H9 (cell line): ENCODE results near the gene MYLK. TPM values are rescaled to one million over a fixed set of nuclear protein-coding genes. Genes with fewer than 3 reads are reported as not detected.

Experiments
- DNase-seq: peaks from one replicate; pipeline ENCODE4 v3.0.0-alpha.2; 2017
- H2AFZ ChIP-seq: one replicate; pipeline ENCODE4 v1.6.1; 2013; ENCODE audit warnings: mild to moderate bottlenecking, low read length, control low read depth, moderate library complexity
- H2AK5ac ChIP-seq: 2 replicates; pipeline ENCODE4 v1.6.1; 2013; ENCODE audit warnings: low read length, control low read depth, mixed read lengths; ENCODE audit not compliant: insufficient read length
- H2BK120ac ChIP-seq: one replicate; pipeline ENCODE4 v1.6.1; 2013; ENCODE audit warnings: low read depth, mild to moderate bottlenecking, low read length, control low read depth, inconsistent platforms; ENCODE audit not compliant: poor library complexity, severe bottlenecking
- H2BK12ac ChIP-seq: 2 replicates; pipeline ENCODE4 v1.6.1; 2013; ENCODE audit warnings: low read length, control low read depth, mixed read lengths, low read depth; ENCODE audit not compliant: insufficient read length
- H2BK15ac ChIP-seq: 2 replicates; pipeline ENCODE4 v1.6.1; 2013; ENCODE audit warnings: low read depth, low read length, control low read depth
- H2BK20ac ChIP-seq: one replicate; pipeline ENCODE4 v1.6.1; 2013; ENCODE audit warnings: low read depth, mild to moderate bottlenecking, low read length, control low read depth, inconsistent platforms; ENCODE audit not compliant: poor library complexity, severe bottlenecking
- H2BK5ac ChIP-seq: 2 replicates; pipeline ENCODE4 v1.6.1; 2013; ENCODE audit warnings: low read length, control low read depth, mixed read lengths; ENCODE audit not compliant: insufficient read length
- H3K14ac ChIP-seq: 2 replicates; pipeline ENCODE4 v1.6.1; 2013; ENCODE audit warnings: low read length, control low read depth; ENCODE audit not compliant: insufficient read depth
- H3K18ac ChIP-seq: 2 replicates; pipeline ENCODE4 v1.6.1; 2013; ENCODE audit warnings: low read depth, mild to moderate bottlenecking, mixed read lengths, low read length, control low read depth; ENCODE audit not compliant: insufficient read length
- H3K23ac ChIP-seq: 2 replicates; pipeline ENCODE4 v1.6.1; 2013; ENCODE audit warnings: low read length, control low read depth, mixed read lengths, low read depth; ENCODE audit not compliant: insufficient read length
- H3K23me2 ChIP-seq: 2 replicates; pipeline ENCODE4 v1.6.1; 2013; ENCODE audit warnings: low read depth, mild to moderate bottlenecking, mixed read lengths, low read length, control low read depth; ENCODE audit not compliant: insufficient read length, poor library complexity, severe bottlenecking
- H3K27ac ChIP-seq: 2 replicates; pipeline ENCODE4 v1.5.1; 2013; ENCODE audit warnings: low read length, control low read depth, mixed read lengths, low read depth; ENCODE audit not compliant: insufficient read length
- H3K27me3 ChIP-seq: 2 replicates; pipeline ENCODE4 v1.6.1; 2013; ENCODE audit warnings: low read length, control low read depth, inconsistent platforms; ENCODE audit not compliant: insufficient read depth
- H3K4ac ChIP-seq: 2 replicates; pipeline ENCODE4 v1.6.1; 2013; ENCODE audit warnings: low read depth, mild to moderate bottlenecking, control low read depth, inconsistent platforms, low read length, moderate library complexity
- H3K4me1 ChIP-seq: 2 replicates; pipeline ENCODE4 v1.6.1; 2013; ENCODE audit warnings: low read length, control low read depth, inconsistent platforms; ENCODE audit not compliant: insufficient read depth
- H3K4me2 ChIP-seq: 2 replicates; pipeline ENCODE4 v1.6.1; 2013; ENCODE audit warnings: low read length, control low read depth, mixed read lengths; ENCODE audit not compliant: insufficient read length, insufficient read depth
- H3K56ac ChIP-seq: 2 replicates; pipeline ENCODE4 v1.6.1; 2013; ENCODE audit warnings: low read depth, mild to moderate bottlenecking, mixed read lengths, low read length, control low read depth; ENCODE audit not compliant: insufficient read length
- H3K79me1 ChIP-seq: 2 replicates; pipeline ENCODE4 v1.6.1; 2013; ENCODE audit warnings: low read depth, mild to moderate bottlenecking, moderate library complexity, low read length, control low read depth, inconsistent platforms; ENCODE audit not compliant: insufficient read depth, poor library complexity, severe bottlenecking
- H3K79me2 ChIP-seq: 2 replicates; pipeline ENCODE4 v1.6.1; 2013; ENCODE audit warnings: low read length, control low read depth, inconsistent platforms; ENCODE audit not compliant: insufficient read depth
- H3K9ac ChIP-seq: 2 replicates; pipeline ENCODE4 v1.6.1; 2013; ENCODE audit warnings: low read length, control low read depth, mixed read lengths; ENCODE audit not compliant: insufficient read length; ENCODE audit errors: extremely low read depth
- H3K9me3 ChIP-seq: one replicate; pipeline ENCODE4 v1.6.1; 2013; ENCODE audit warnings: low read depth, low read length, inconsistent platforms; ENCODE audit not compliant: control insufficient read depth
- H3T11ph ChIP-seq: one replicate; pipeline ENCODE4 v1.6.1; 2013; ENCODE audit warnings: mild to moderate bottlenecking, low read length, control low read depth, inconsistent platforms
- H4K20me1 ChIP-seq: one replicate; pipeline ENCODE4 v1.6.1; 2013; ENCODE audit not compliant: control insufficient read depth, insufficient read length, insufficient read depth
- H4K5ac ChIP-seq: 2 replicates; pipeline ENCODE4 v1.6.1; 2013; ENCODE audit warnings: low read depth, mild to moderate bottlenecking, mixed read lengths, low read length, control low read depth; ENCODE audit not compliant: insufficient read length
- H4K8ac ChIP-seq: replicated peaks from 2 replicates; pipeline ENCODE4 v1.6.1; 2013; ENCODE audit warnings: low read length, control low read depth, mixed read lengths, low read depth; ENCODE audit not compliant: insufficient read length
- H4K91ac ChIP-seq: 2 replicates; pipeline ENCODE4 v1.6.1; 2013; ENCODE audit warnings: low read depth, mild to moderate bottlenecking, moderate library complexity, mixed read lengths, low read length, control low read depth; ENCODE audit not compliant: insufficient read length
- H3K27ac Mint-ChIP-seq, 3 experiments: 2 replicates in 2 of 3; 3 replicates in 1 of 3; pipeline ENCODE4 v1.8.0; 2020 to 2021; ENCODE audit warnings: mixed read lengths in 3 of 3, mild to moderate bottlenecking in 1 of 3, moderate library complexity in 1 of 3
- H3K27me3 Mint-ChIP-seq: 2 replicates; pipeline ENCODE4 v1.8.0; 2021; ENCODE audit warnings: low read depth, mild to moderate bottlenecking, moderate library complexity, mixed read lengths
- H3K36me3 Mint-ChIP-seq, 3 experiments: 2 replicates in 2 of 3; 3 replicates in 1 of 3; pipeline ENCODE4 v1.8.0; 2020 to 2021; ENCODE audit warnings: low read depth in 3 of 3, mixed read lengths in 3 of 3; ENCODE audit not compliant: insufficient read depth in 1 of 3
- H3K4me1 Mint-ChIP-seq, 2 experiments: 2 replicates each; pipeline ENCODE4 v1.8.0; 2020; ENCODE audit warnings: mixed read lengths in 2 of 2
- H3K4me3 Mint-ChIP-seq, 2 experiments: 2 replicates in 1 of 2; 3 replicates in 1 of 2; pipeline ENCODE4 v1.8.0; 2020 to 2021; ENCODE audit warnings: mild to moderate bottlenecking in 2 of 2, mixed read lengths in 2 of 2, moderate library complexity in 1 of 2
- H3K9me3 Mint-ChIP-seq, 2 experiments: 2 replicates in 1 of 2; 3 replicates in 1 of 2; pipeline ENCODE4 v1.8.0; 2020; ENCODE audit warnings: mild to moderate bottlenecking in 2 of 2, mixed read lengths in 2 of 2, moderate library complexity in 1 of 2
- CTCF ChIP-seq: fragments of 200-600 bp; sonication (generic); conservative IDR thresholded peaks from 3 replicates; pipeline ENCODE4 v1.8.0; 2021; ENCODE audit warnings: antibody characterized with exemption, mild to moderate bottlenecking
- WGBS: extraction: QIAGEN DNeasy Blood & Tissue Kit; methylation state at CpG from one replicate; pipeline ENCODE4 v1.1.7; 2013; ENCODE audit warnings: missing lambda C conversion rate, low lambda C conversion rate, mixed read lengths; ENCODE audit not compliant: insufficient read length; ENCODE audit errors: extremely low coverage; 5-methylcytosine and 5-hydroxymethylcytosine counted together
- total RNA-seq: library from RNA; stranded (reverse); gene quantifications from 2 replicates; pipeline ENCODE4 v1.2.1, GENCODE V29; 2021

Gene MYLK
- total RNA-seq, 1 experiment from 2014 or later = 10.1 TPM

GRCh38 chr3:123739754-123740153 is 144.4 kb downstream of the MYLK start:
- H3K27me3 Mint-ChIP-seq = no peaks in the 10 kb centered on the region

More at GRCh38 chr3:123739754-123740153, 144.4 kb downstream of the MYLK start:
- H3K9me3 ChIP-seq = no peaks in the 10 kb centered on the region
- Mint-ChIP-seq H3K9me3 (no peaks in the 10 kb centered on the region), H3K36me3 (peaks cover 7 to 14% (median 10%) of the 10 kb centered on the region in 3 experiments; a peak in 6 of 7 replicates), H3K4me3 (no peak overlapping the region), H3K4me1 (no peaks in the 10 kb centered on the region), H3K27ac (no peak overlapping the region)
- no peaks in the 10 kb centered on the region for H3K23me2 ChIP-seq
- WGBS = no CpG with 5 or more reads among the region's 2 CpGs
- H4K91ac ChIP-seq = no peak overlapping the region
- no peaks in the 10 kb centered on the region for H4K20me1 ChIP-seq
- H4K8ac ChIP-seq = no peak overlapping the region
- no peak overlapping the region for H2BK12ac ChIP-seq
- no peak overlapping the region for H3K4ac ChIP-seq
- TF ChIP-seq CTCF = no peak
- no peak overlapping the region for H3K27ac ChIP-seq
- no peak overlapping the region for H2AFZ ChIP-seq
- H3K23ac ChIP-seq = no peak overlapping the region
- H4K5ac ChIP-seq = no peak overlapping the region
- H3K79me2 ChIP-seq = no peaks in the 10 kb centered on the region
- H3K27me3 ChIP-seq = no peaks in the 10 kb centered on the region
- H3K18ac ChIP-seq = no peak overlapping the region
- H3K56ac ChIP-seq = no peak overlapping the region
- no peak overlapping the region for H2BK120ac ChIP-seq
- H2AK5ac ChIP-seq = no peak overlapping the region
- no peak overlapping the region for H3K9ac ChIP-seq
- no peak overlapping the region for H2BK5ac ChIP-seq
- no peak overlapping the region for H3K14ac ChIP-seq
- no peak overlapping the region for H3K4me2 ChIP-seq
- no peak overlapping the region for H2BK15ac ChIP-seq
- no peaks in the 10 kb centered on the region for H3K79me1 ChIP-seq
- DNase-seq = no peak
- H3K4me1 ChIP-seq = no peaks in the 10 kb centered on the region
- no peak overlapping the region for H3T11ph ChIP-seq
- H2BK20ac ChIP-seq = no peak overlapping the region
